HG03066 (cell line): ENCODE results near the gene MAPK12.

Experiments
- ATAC-seq: cut with Tn5 transposase; IDR thresholded peaks from one replicate; pipeline ENCODE4 v1.9.1; 2021; ENCODE audit warnings: low read depth; ENCODE audit not compliant: unreplicated experiment

The MAPK12 gene

GRCh38 chr22:50261615-50262459, at the start of gene MAPK12:
Gene MAPK12 (minus strand): TSS chr22:50261683. CDS start chr22:50261509, 174 bp downstream.
- no peak for ATAC-seq

- no peak for ATAC-seq
These were observed 49.5 kb upstream of the MAPK12 start for GRCh38 chr22:50310949-50311444.

DNA sequence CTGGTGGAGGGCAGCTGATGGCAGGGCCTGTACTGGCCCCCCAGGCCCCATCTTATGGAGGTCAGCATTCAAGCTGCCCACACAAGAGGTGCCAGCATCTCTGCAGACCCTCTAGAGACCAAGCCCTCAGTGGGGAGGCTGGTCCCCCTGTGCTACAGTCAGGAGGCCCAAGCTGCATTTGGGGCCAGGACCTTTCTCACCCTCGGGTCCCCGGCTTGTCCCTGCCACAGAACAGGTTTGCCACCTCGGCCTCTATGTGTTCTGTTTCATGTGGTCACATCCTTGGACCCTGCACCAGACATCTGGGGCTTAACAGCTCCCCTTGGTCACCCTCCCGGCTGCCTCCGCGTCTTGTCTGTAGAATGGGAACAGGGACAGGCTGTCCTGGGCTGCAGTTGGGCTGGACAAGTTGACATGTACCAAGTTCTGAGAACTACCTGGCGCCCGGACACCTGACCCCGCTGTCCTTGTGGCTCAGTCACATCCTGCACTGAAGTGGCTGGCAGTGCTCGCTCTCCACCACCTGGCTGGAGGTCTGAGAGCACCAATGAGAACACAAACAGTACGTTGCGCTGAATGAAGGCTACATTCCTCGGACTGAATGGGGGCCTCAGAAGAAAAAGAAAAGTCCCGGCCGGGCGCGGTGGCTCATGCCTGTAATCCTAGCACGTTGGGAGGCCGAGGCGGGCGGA, 48.7 kb upstream of the MAPK12 start:
- no peak for ATAC-seq

GRCh38 chr22:50309601-50309991, 48.1 kb upstream of the MAPK12 start:
- ATAC-seq: no peak

DNA sequence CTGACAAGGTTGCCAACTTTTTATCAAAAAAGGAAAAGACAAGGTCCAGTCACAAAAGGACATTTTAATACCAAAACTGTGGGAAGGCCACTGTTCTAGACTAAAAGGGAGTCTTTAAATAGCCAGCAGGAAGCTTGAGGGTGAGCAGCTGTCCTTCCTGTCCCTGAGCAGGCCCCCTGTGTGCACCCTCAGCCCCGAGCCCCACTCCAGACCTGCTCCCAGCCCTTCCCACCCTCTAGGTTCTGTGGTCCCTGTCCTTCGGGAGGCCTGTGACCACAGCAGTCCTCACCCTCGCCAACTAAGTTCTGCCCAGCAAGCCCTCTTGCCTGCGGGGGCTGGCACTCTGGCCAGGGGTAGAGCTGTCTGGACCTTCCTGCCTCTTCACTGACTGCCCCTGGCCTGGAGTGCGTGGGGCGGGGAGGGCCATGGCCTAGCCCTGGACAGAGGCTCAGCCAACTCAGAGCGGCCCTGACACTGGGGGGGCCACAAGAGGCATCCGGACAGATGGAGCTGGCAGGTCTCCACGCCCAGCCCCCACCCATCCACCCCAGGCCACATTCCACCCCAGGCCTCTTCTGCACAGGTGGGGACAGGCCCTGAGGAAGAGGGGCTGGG, 47.6 kb upstream of the MAPK12 start:
- no peak for ATAC-seq

GRCh38 chr22:50308597-50308935, 47.1 kb upstream of the MAPK12 start:
- ATAC-seq: no peak

GRCh38 chr22:50307890-50308596, 46.6 kb upstream of the MAPK12 start:
- ATAC-seq: no peak

GRCh38 chr22:50306753-50307749, 45.6 kb upstream of the MAPK12 start, which contains the start of gene PLXNB2:
Gene PLXNB2 (minus strand): TSS chr22:50307646. CDS start chr22:50290584, 17,062 bp downstream.
- no peak for ATAC-seq

- no peak for ATAC-seq
These were observed 44.6 kb upstream of the MAPK12 start for GRCh38 chr22:50305923-50306566.

- ATAC-seq: no peak
These were observed 44.0 kb upstream of the MAPK12 start for GRCh38 chr22:50305393-50305922.

DNA sequence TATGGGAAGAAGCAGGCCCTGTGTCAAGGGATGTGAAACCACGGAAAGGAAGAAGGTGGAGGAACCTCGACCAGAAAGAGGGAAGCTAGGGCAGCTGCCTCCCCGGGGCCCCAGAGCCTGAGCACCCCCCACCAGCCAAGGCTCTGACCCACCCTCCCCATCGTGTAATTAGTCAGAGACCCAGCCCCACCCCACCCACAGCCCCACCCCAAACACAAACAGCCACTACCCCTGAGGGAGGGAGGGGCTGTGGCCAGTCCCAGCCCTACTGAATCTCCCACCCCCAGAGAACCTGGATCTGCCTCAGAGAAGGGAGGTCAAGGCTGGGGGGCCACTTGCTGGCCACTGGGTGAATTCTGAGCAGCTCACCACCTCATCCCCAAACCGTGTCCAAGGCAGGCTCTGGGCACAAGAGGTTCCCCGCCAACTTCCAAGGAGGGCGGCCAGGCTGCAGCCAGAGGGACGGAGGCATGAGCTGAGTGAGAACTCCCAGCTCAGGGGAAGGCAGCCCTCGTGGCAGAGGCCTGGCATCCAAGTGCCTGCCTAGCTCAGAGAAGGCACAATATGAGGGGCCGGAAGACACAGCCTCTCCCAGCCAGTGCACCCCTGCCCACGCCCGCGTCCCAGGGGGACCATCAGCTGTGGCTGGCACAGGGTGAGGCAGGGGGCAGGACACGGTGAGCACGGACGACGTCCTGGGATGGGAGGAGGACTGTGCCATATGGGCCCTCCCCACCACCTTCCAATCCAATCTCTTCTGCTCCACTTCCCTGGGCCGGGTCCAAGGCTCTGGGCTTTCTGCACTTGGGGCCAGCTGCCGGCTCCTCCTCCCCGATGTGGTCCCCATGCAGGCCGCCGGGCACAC, 43.3 kb upstream of the MAPK12 start:
- no peak for ATAC-seq

- ATAC-seq: no peak
These were observed 42.5 kb upstream of the MAPK12 start for GRCh38 chr22:50303848-50304527.

GRCh38 chr22:50303515-50303847, 42.0 kb upstream of the MAPK12 start:
- ATAC-seq: no peak

- ATAC-seq: no peak
These were observed 41.1 kb upstream of the MAPK12 start for GRCh38 chr22:50302564-50302963.

DNA sequence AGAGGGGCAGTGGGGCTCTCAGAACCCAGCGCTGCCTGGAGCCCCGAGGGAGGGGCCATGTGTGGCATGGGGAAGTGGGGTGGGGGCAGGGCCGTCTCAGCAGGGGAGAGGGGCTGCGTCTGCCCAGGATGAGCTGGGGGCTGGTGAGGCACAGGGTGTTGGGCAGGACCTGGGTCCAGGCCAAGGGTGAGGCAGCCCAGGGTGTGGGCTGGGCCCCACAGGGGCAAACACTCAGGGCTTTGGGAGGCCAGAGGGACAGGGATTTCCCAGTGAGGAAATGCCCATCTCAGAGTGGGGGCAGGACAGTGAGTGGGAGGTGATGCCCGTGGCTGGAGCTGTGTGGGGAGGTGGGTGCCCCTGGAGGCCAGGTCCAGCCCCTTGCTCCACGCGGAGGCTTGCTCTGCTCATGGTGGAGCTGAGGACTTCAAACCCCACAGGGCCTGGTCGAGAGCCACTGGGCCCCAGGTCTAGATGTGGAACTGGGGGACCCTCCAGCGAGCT, 40.6 kb upstream of the MAPK12 start:
- no peak for ATAC-seq

GRCh38 chr22:50301581-50301991, 40.1 kb upstream of the MAPK12 start:
- ATAC-seq: no peak

GRCh38 chr22:50300620-50301257, 39.3 kb upstream of the MAPK12 start:
- ATAC-seq: no peak
